Fibroblast of mammary gland (primary cell): Measurements from ENCODE around the gene IFT74.
A peak's percentile ranks its signal among the peaks of the same experiment; 100 is the strongest.

Source experiments
- DNase-seq: peaks from one replicate; pipeline ENCODE4 v3.0.0-alpha.2; 2010; ENCODE audit warnings: low read depth
- H3K4me3 ChIP-seq: 2 replicates; pipeline ENCODE4 v1.5.1; 2011; ENCODE audit warnings: low read depth, mild to moderate bottlenecking, low read length, moderate library complexity; ENCODE audit not compliant: control insufficient read depth
- CTCF ChIP-seq: conservative IDR thresholded peaks from 2 replicates; pipeline ENCODE4 v1.5.1; 2011; ENCODE audit warnings: low read depth, low read length, inconsistent platforms; ENCODE audit not compliant: control insufficient read depth, insufficient read depth

Gene IFT74

GRCh38 chr9:27003426-27004077 lies 47.3 kb downstream of the IFT74 start:
- DNase-seq, result no peak
- no peak for TF ChIP-seq CTCF
- no peak overlapping the region for H3K4me3 ChIP-seq

- no peak within 1 kb of the TSS for H3K4me3 ChIP-seq
- DNase-seq, result no peak
- TF ChIP-seq CTCF, result no peak
Observed at GRCh38 chr9:27005491-27005890, 49.3 kb downstream of the IFT74 start, which contains the start of gene LRRC19. LRRC19 (minus strand) TSS chr9:27005672; CDS start chr9:26999694, 5,978 bp downstream.

DNA sequence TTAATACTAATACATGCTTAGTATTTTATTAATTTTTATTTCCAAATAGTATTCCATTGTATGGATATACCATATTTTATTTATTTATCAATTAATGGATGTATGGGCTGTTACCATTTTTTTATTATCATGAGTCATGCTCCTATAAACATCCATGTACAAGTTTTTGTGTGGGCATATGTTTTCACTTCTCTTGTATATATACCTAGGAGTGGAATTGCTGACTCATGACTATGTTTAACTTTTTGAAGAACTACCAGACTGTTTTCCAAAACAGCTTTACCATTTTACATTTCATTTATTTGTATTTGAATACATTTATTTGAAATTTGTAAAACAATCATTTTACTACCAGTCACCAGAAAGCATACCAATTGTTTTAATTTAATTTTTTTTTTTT lies 63.4 kb downstream of the IFT74 start:
- no peak for TF ChIP-seq CTCF

DNA sequence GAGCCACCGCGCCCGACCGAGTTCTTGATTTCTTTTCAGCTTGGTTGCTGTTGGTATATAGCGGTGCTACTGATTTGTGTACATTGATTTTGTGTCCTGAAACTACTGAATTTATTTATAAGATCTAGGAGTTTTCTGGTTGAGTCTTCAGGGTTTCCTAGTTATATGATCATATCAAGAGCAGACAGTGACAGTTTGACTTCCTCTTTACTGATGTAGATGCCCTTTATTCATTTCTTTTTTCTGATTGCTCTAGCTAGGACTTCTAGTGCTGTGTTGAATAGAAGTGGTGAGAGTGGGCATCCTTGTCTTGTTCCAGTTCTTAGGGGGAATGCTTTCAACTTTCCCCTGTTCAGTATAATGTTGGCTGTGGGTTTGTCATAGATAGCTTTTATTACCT lies 66.7 kb downstream of the IFT74 start:
- DNase-seq, result no peak
- no peak overlapping the region for H3K4me3 ChIP-seq
- no peak for TF ChIP-seq CTCF

More for the DNA sequence above, 63.4 kb downstream of the IFT74 start:
- peak; percentile 60 for DNase-seq
- no peak overlapping the region for H3K4me3 ChIP-seq

GRCh38 chr9:27029186-27029585 lies 73.0 kb downstream of the IFT74 start:
- H3K4me3 ChIP-seq, result no peak overlapping the region
- no peak for TF ChIP-seq CTCF
- DNase-seq, result no peak

DNA sequence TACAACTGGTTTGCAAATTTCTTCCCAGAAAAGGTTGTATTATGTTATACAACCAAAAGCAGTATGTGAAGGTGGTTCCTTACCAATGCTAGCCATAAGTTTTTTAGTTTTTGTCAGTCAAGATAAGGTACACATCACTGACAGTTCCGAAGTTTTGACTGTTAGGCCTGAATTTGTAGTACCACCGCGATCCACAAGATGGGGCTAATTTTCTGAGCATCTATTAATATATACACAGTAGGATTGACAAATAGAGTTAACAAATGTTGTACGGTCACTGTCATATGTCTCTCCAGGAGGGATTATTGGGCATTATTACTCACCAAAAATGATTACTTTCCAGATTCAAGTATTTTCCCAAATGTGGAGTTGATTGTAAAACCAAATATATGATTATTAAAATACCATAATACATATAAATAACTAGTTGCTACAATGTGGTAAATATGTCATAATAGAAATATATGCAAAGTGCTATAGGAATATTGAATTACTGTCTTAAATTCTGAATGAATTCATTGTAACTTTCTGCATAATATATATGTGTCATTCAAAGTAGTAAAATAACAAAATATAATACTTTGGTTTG lies 77.7 kb downstream of the IFT74 start:
- peak; percentile 84 for TF ChIP-seq CTCF
- peak; percentile 57 for DNase-seq
- no peak overlapping the region for H3K4me3 ChIP-seq
